K562 (cell line): ENCODE measurements around the gene DNAL4. TPM values are rescaled to one million over a fixed set of nuclear protein-coding genes. Genes with fewer than 3 reads are reported as not detected.

Experiments
- BACH1 ChIP-seq: fragments of 200-800 bp; sonication (Bioruptor generic); IDR thresholded peaks from 2 replicates; pipeline ENCODE4 v1.6.1; 2016; ENCODE audit warnings: missing genetic modification characterization, missing compliant biosample characterization
- CBX1 ChIP-seq: sonication (generic); IDR thresholded peaks from 2 replicates; pipeline ENCODE4 v1.6.1; 2016; ENCODE audit warnings: antibody characterized with exemption, low read depth, mild to moderate bottlenecking
- E2F5 ChIP-seq: sonication (generic); formaldehyde crosslinking; IDR thresholded peaks from 2 replicates; pipeline ENCODE4 v1.8.0; 2022; ENCODE audit warnings: mild to moderate bottlenecking, missing genetic modification reagents
- E2F6 ChIP-seq, 2 experiments: IDR thresholded peaks; 2 replicates each; pipeline ENCODE4 v1.6.1; 2011; ENCODE audit warnings: borderline replicate concordance in 1 of 2, control low read depth in 1 of 2, low read depth in 1 of 2, low read length in 1 of 2, mild to moderate bottlenecking in 1 of 2, mixed read lengths in 1 of 2, moderate library complexity in 1 of 2; ENCODE audit not compliant: insufficient read depth in 1 of 2, insufficient read length in 1 of 2, poor library complexity in 1 of 2, severe bottlenecking in 1 of 2; ENCODE audit errors: extremely low read depth in 1 of 2
- KAT2B ChIP-seq: IDR thresholded peaks from one replicate; pipeline ENCODE4 v1.6.1; 2012; ENCODE audit warnings: low read depth, mild to moderate bottlenecking, control low read depth, inconsistent platforms, low read length, moderate library complexity
- NCOA4 ChIP-seq: fragments of 450-650 bp; IDR thresholded peaks from 2 replicates; pipeline ENCODE4 v1.6.1; 2018; ENCODE audit warnings: mild to moderate bottlenecking; ENCODE audit not compliant: partially characterized antibody
- NR1H2 ChIP-seq: sonication (generic); formaldehyde crosslinking; IDR thresholded peaks from 2 replicates; pipeline ENCODE4 v1.4.0; 2020; ENCODE audit warnings: mild to moderate bottlenecking, missing genetic modification reagents
- PHF8 ChIP-seq: fragments of 200-600 bp; sonication (generic); IDR thresholded peaks from 2 replicates; pipeline ENCODE4 v1.6.1; 2012; ENCODE audit warnings: mixed run types, mild to moderate bottlenecking, inconsistent platforms, low read length, moderate library complexity, borderline replicate concordance
- PHTF2 ChIP-seq: fragments of 250-450 bp; sonication (Bioruptor Pico); IDR thresholded peaks from 2 replicates; pipeline ENCODE4 v1.5.0; 2021; ENCODE audit warnings: mild to moderate bottlenecking
- TBP ChIP-seq: optimal IDR thresholded peaks from 2 replicates; pipeline ENCODE3; 2011; ENCODE audit warnings: low read depth, low read length, improper control_type of control experiment
- ZC3H11A ChIP-seq: IDR thresholded peaks from 2 replicates; pipeline ENCODE4 v1.6.1; 2012; ENCODE audit warnings: low read depth, low read length, improper control_type of control experiment
- ZC3H8 ChIP-seq: fragments of 450-650 bp; IDR thresholded peaks from 2 replicates; pipeline ENCODE4 v1.6.1; 2017
- ZEB2 ChIP-seq: fragments of 450-650 bp; IDR thresholded peaks from 2 replicates; pipeline ENCODE4 v1.6.1; 2016
- ZNF395 ChIP-seq: fragments of 200-800 bp; sonication (Bioruptor generic); IDR thresholded peaks from 2 replicates; pipeline ENCODE4 v1.6.1; 2017; ENCODE audit warnings: missing genetic modification characterization, missing compliant biosample characterization
- ZNF644 ChIP-seq: fragments of 200-800 bp; sonication (Bioruptor generic); IDR thresholded peaks from 2 replicates; pipeline ENCODE4 v1.6.1; 2016; ENCODE audit warnings: low read depth, missing genetic modification characterization, missing compliant biosample characterization
- ZNF695 ChIP-seq: fragments of 450-650 bp; formaldehyde crosslinking; IDR thresholded peaks from 2 replicates; pipeline ENCODE4 v1.4.0; 2020; ENCODE audit warnings: mild to moderate bottlenecking, moderate library complexity
- ZNF75A ChIP-seq: fragments of 450-650 bp; formaldehyde crosslinking; IDR thresholded peaks from 2 replicates; pipeline ENCODE4 v1.4.0; 2020; ENCODE audit warnings: mild to moderate bottlenecking
- polyA plus RNA-seq, 8 experiments: library from polyadenylated mRNA; depleted of rRNA in 4 of 8; stranded (reverse) in 5 of 8; unstranded in 3 of 8; fragments of >200 nt; fragmentation: Nextera tagmentation in 2 of 8; fragmentation: Illumina TruSeq in 1 of 8; extraction: Ambion mirVana in 2 of 8; extraction: Trizol in 1 of 8; gene quantifications; 2 replicates each; pipeline versions ENCODE4 v1.2.1 to v1.2.3, GENCODE V29; 2011 to 2014; ENCODE audit warnings: inconsistent platforms in 1 of 8, missing spikeins in 1 of 8
- total RNA-seq, 7 experiments: library from RNA; depleted of rRNA in 6 of 7; stranded (reverse); fragments of >200 nt in 6 of 7; fragmentation: Illumina TruSeq in 2 of 7; extraction: Trizol in 2 of 7; gene quantifications; 2 replicates each; pipeline versions ENCODE4 v1.2.1 to v1.2.3, GENCODE V29; 2011 to 2021; ENCODE audit warnings: low replicate concordance in 1 of 7
- TF ChIP-seq, protein P1 (sequence below): fragments of 250-450 bp; sonication (Bioruptor Pico); IDR thresholded peaks from 2 replicates; pipeline ENCODE4 v1.9.0; 2021; ENCODE audit warnings: mild to moderate bottlenecking, inconsistent platforms
- TF ChIP-seq, protein P2 (sequence below), 2 experiments: IDR thresholded peaks in 1 of 2; conservative IDR thresholded peaks in 1 of 2; 2 replicates each; pipeline ENCODE4 v1.6.1; 2016; ENCODE audit warnings: low read depth in 2 of 2, mild to moderate bottlenecking in 1 of 2, missing compliant biosample characterization in 1 of 2, missing genetic modification characterization in 1 of 2, moderate library complexity in 1 of 2

The DNAL4 gene
- total and polyA plus RNA-seq, 9 of the 15 experiments (the other 6 are each of a cell fraction or from before 2014, with no cell fraction given), result 0.20 to 9.4 (median 5.2) TPM

DNA sequence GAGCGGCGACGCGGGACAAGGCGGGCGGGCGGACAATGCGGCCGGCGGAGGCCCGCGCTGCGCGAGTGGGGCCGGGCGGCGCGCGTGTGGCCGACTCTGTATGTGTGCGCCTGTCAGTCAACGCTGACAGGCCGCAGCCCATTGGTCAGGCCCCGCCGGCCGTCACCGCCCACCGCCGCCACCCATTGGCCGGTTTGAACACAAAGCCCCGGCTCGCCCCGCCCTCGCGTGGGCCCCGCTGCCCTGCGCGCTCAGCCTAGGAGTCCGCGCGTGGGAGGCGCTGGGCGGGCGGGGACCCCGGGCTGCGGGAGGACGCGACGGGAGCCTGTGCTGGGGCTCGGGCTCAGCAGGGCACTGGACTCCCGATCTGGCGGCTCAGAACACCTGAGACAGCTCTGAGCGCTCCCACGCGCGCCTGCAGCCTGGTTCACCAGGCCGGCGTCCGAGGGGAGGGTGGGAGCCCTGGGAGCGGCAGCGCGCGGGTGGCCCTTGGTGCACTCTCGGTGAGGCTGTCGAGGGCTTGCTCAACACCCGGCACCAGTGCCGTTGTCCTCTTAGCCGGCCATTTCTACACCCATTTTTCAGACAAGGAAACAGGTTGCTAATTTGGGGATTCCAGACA is 37.9 kb downstream of the DNAL4 start, which contains the start of gene SUN2 (continued):
- TF ChIP-seq, protein P1, sequence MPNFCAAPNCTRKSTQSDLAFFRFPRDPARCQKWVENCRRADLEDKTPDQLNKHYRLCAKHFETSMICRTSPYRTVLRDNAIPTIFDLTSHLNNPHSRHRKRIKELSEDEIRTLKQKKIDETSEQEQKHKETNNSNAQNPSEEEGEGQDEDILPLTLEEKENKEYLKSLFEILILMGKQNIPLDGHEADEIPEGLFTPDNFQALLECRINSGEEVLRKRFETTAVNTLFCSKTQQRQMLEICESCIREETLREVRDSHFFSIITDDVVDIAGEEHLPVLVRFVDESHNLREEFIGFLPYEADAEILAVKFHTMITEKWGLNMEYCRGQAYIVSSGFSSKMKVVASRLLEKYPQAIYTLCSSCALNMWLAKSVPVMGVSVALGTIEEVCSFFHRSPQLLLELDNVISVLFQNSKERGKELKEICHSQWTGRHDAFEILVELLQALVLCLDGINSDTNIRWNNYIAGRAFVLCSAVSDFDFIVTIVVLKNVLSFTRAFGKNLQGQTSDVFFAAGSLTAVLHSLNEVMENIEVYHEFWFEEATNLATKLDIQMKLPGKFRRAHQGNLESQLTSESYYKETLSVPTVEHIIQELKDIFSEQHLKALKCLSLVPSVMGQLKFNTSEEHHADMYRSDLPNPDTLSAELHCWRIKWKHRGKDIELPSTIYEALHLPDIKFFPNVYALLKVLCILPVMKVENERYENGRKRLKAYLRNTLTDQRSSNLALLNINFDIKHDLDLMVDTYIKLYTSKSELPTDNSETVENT (CRISPR knock-in tag), result no peak
- TF ChIP-seq BACH1 (tag) (no peak), PHTF2 (CRISPR knock-in tag) (no peak), CBX1 (peak; percentile 52; the same call in 1 of the 2 replicates), E2F6 (IDR thresholded peaks at IDR 0.05; ENCODE audit: borderline replicate concordance in 1 of 2, extremely low read depth in 1 of 2, insufficient read depth in 1 of 2, insufficient read length in 1 of 2, low read depth in 1 of 2, low read length in 1 of 2, poor library complexity in 1 of 2, severe bottlenecking in 1 of 2) (peak in 1 of 2 experiments; percentile 27), ZEB2 (no peak), ZC3H11A (no peak), ZNF644 (tag) (0 out of 2 replicates have a peak, but pooled peaks have one; percentile 27), ZNF695 (CRISPR knock-in tag) (no peak), E2F5 (no peak), NR1H2 (CRISPR knock-in tag) (no peak), ZNF395 (CRISPR knock-in tag) (no peak), TBP (peak; percentile 45), ZC3H8 (no peak), ZNF75A (CRISPR knock-in tag) (no peak), PHF8 (peak; percentile 69; the same call in 1 of the 2 replicates), NCOA4 (no peak), KAT2B (no peak)
- TF ChIP-seq, protein P2, sequence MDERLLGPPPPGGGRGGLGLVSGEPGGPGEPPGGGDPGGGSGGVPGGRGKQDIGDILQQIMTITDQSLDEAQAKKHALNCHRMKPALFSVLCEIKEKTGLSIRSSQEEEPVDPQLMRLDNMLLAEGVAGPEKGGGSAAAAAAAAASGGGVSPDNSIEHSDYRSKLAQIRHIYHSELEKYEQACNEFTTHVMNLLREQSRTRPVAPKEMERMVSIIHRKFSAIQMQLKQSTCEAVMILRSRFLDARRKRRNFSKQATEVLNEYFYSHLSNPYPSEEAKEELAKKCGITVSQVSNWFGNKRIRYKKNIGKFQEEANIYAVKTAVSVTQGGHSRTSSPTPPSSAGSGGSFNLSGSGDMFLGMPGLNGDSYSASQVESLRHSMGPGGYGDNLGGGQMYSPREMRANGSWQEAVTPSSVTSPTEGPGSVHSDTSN (CRISPR knock-in tag; IDR thresholded peaks at IDR 0.05; ENCODE audit: low read depth), result peak; percentile 81
- TF ChIP-seq, protein P2 (tag; conservative IDR thresholded peaks at IDR 0.05; ENCODE audit: low read depth), result no peak
